ENCODE results near the gene TAF4B.

DNA sequence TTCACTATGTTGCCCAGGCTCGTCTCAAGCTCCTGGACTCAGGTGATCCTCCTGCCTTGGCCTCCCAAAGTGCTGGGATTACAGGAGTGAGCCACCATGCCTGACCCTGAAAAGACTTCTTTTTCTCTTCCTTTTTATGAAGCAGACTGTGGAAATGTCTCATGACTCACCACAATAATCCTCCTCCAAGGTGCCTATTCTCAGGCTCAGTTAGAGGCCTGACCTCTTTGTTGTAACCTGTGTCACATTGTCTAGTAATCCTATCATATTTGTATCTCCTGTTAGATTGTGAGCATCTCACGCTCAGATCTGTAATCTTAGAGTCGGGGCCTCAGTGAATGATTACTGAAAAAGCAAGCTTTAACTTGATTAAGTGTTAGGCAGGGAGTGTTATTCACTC, 18.3 kb upstream of the TAF4B start:
- TF ChIP-seq, protein P1, sequence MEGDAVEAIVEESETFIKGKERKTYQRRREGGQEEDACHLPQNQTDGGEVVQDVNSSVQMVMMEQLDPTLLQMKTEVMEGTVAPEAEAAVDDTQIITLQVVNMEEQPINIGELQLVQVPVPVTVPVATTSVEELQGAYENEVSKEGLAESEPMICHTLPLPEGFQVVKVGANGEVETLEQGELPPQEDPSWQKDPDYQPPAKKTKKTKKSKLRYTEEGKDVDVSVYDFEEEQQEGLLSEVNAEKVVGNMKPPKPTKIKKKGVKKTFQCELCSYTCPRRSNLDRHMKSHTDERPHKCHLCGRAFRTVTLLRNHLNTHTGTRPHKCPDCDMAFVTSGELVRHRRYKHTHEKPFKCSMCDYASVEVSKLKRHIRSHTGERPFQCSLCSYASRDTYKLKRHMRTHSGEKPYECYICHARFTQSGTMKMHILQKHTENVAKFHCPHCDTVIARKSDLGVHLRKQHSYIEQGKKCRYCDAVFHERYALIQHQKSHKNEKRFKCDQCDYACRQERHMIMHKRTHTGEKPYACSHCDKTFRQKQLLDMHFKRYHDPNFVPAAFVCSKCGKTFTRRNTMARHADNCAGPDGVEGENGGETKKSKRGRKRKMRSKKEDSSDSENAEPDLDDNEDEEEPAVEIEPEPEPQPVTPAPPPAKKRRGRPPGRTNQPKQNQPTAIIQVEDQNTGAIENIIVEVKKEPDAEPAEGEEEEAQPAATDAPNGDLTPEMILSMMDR (IDR thresholded peaks at IDR 0.05; ENCODE audit: poor library complexity), result no peak
- TF ChIP-seq EZH2phosphoT487 (IDR thresholded peaks at IDR 0.05; ENCODE audit: low read depth, severe bottlenecking, unreplicated experiment), result no peak
